Gastroesophageal sphincter (tissue), 4 donors: ENCODE data around the gene ZFYVE9. TPM values are rescaled to one million over a fixed set of nuclear protein-coding genes. Genes with fewer than 3 reads are reported as not detected.

ENCODE experiments used
- ATAC-seq: fragments of 150-250 bp; one replicate; pipeline ENCODE4 v1.9.1; 2016; ENCODE audit warnings: mild to moderate bottlenecking, moderate library complexity
- H3K27ac ChIP-seq, 4 donors: fragments of 200-600 bp; sonication (generic) in 3 of 4; 1 replicate in 3 of 4; 2 replicates in 1 of 4; pipeline ENCODE4 v1.5.1; 2016 to 2019
- H3K27me3 ChIP-seq: fragments of 200-600 bp; sonication (generic); one replicate; pipeline ENCODE4 v1.5.1; 2019
- H3K36me3 ChIP-seq, 2 donors: fragments of 200-600 bp; sonication (generic); one replicate each; pipeline ENCODE4 v1.5.1; 2019; ENCODE audit warnings: control low read depth in 1 of 2
- H3K4me1 ChIP-seq, 3 donors: fragments of 200-600 bp; sonication (generic); 1 replicate in 2 of 3; 2 replicates in 1 of 3; pipeline ENCODE4 v1.5.1; 2016 to 2019; ENCODE audit warnings: control low read depth in 2 of 3
- H3K4me3 ChIP-seq, 2 donors: fragments of 200-600 bp; sonication (generic); one replicate each; pipeline ENCODE4 v1.5.1; 2019; ENCODE audit warnings: mild to moderate bottlenecking in 1 of 2, moderate library complexity in 1 of 2
- H3K9me3 ChIP-seq, 3 donors: fragments of 200-600 bp; sonication (generic); one replicate each; pipeline ENCODE4 v1.5.1; 2017 to 2019; ENCODE audit warnings: control low read depth in 2 of 3
- EP300 ChIP-seq: sonication (generic); formaldehyde crosslinking; IDR thresholded peaks from one replicate; pipeline ENCODE4 v1.6.1; 2017; ENCODE audit warnings: antibody characterized with exemption, mild to moderate bottlenecking
- POLR2A ChIP-seq, 2 donors: fragments of 450-650 bp; IDR thresholded peaks; one replicate each; pipeline ENCODE4 v1.6.1; 2017; ENCODE audit warnings: antibody characterized with exemption in 2 of 2, mild to moderate bottlenecking in 2 of 2, moderate library complexity in 1 of 2
- POLR2AphosphoS5 ChIP-seq: sonication (generic); formaldehyde crosslinking; IDR thresholded peaks from one replicate; pipeline ENCODE4 v1.6.1; 2017; ENCODE audit warnings: antibody characterized with exemption
- WGBS, 2 donors: methylation state at CpG; one replicate each; pipeline ENCODE4 v1.1.5; 2018; ENCODE audit warnings: low coverage in 1 of 2; 5-methylcytosine and 5-hydroxymethylcytosine counted together
- total RNA-seq, 4 donors: library from RNA; depleted of rRNA; stranded (reverse); fragments of >200 nt; gene quantifications; one replicate each; pipeline ENCODE4 v1.1.0, GENCODE V29; 2016
- TF ChIP-seq, protein P1 (sequence below), 4 experiments: fragments of 200-600 bp in 2 of 4; fragments of 450-650 bp in 2 of 4; sonication (generic) in 1 of 4; IDR thresholded peaks; one replicate each; pipeline ENCODE4 v1.5.1; 2017 to 2019; ENCODE audit warnings: antibody characterized with exemption in 4 of 4, mild to moderate bottlenecking in 2 of 4, moderate library complexity in 2 of 4

ZFYVE9 gene
- total RNA-seq, 4 donors from 2014 or later, result 36.4 to 79.9 (median 40.4) TPM

DNA sequence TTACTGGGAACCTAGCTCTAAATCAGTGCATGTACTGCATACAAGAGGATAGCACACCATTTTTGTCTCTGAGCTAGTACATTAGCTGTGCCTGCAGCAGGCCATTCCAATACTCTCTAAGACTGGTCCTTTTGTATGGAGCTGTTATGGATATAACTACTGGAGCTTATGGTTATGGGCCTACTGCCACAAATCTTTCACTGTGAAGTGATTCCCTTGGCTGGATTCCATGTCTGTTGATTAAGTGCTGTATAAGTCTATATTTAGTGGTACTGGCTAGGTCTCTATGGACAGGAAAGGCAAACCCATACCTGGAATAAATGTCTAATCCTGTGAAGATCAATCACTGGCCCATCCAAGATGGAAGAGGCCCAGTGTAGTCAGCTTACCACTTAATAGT is 12.0 kb downstream of the ZFYVE9 start:
- TF ChIP-seq EP300, result no peak
- no peak for TF ChIP-seq POLR2AphosphoS5
- TF ChIP-seq, protein P1, sequence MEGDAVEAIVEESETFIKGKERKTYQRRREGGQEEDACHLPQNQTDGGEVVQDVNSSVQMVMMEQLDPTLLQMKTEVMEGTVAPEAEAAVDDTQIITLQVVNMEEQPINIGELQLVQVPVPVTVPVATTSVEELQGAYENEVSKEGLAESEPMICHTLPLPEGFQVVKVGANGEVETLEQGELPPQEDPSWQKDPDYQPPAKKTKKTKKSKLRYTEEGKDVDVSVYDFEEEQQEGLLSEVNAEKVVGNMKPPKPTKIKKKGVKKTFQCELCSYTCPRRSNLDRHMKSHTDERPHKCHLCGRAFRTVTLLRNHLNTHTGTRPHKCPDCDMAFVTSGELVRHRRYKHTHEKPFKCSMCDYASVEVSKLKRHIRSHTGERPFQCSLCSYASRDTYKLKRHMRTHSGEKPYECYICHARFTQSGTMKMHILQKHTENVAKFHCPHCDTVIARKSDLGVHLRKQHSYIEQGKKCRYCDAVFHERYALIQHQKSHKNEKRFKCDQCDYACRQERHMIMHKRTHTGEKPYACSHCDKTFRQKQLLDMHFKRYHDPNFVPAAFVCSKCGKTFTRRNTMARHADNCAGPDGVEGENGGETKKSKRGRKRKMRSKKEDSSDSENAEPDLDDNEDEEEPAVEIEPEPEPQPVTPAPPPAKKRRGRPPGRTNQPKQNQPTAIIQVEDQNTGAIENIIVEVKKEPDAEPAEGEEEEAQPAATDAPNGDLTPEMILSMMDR (IDR thresholded peaks at IDR 0.05), result no peak
- no peak for TF ChIP-seq POLR2A (IDR thresholded peaks at IDR 0.05)
- Histone ChIP-seq H3K4me1 (peaks cover 13 to 87% (median 28%) of the 10 kb centered on the region in 3 donors), H3K9me3 (no peaks in the 10 kb centered on the region), H3K4me3 (no peak overlapping the region), H3K36me3 (no peaks in the 10 kb centered on the region), H3K27ac (peak overlapping the region; percentile 9 to 76 (median 68)), H3K27me3 (no peaks in the 10 kb centered on the region)
- no peak for ATAC-seq

DNA sequence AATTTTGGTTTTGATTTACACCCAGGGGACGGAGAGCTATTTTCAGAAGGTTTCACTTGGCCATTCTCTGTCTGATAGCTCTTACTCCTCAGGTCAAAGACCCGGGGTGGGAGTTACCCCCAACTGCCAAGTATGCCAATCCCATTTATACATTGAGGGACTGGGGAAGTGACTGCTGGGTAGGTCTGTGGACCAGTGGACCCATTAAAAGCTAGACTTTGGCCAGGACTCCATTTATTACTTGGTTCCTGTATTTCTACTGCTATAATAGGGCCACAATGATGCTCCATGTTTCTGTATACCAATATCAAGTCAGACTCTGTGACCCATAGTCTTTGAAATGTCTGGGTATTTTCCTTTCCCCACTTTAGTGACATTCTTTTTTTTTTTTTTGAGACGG is 14.6 kb downstream of the ZFYVE9 start:
- no peaks in the 10 kb centered on the region for H3K9me3 ChIP-seq
- H3K27ac ChIP-seq, result no peak overlapping the region
- no peaks in the 10 kb centered on the region for H3K27me3 ChIP-seq
- no peak for ATAC-seq
- 42 to 67% methylated on average over 2 to 3 of the region's 3 CpGs for WGBS, 2 donors
- peaks cover 0 to 5% of the 10 kb centered on the region in 2 donors for H3K36me3 ChIP-seq
- TF ChIP-seq EP300 (no peak), POLR2A (IDR thresholded peaks at IDR 0.05) (no peak), POLR2AphosphoS5 (no peak)
- TF ChIP-seq, protein P1 (IDR thresholded peaks at IDR 0.05), result no peak
- no peak overlapping the region for H3K4me3 ChIP-seq
- H3K4me1 ChIP-seq, result peaks cover 3 to 68% (median 20%) of the 10 kb centered on the region in 3 donors

DNA sequence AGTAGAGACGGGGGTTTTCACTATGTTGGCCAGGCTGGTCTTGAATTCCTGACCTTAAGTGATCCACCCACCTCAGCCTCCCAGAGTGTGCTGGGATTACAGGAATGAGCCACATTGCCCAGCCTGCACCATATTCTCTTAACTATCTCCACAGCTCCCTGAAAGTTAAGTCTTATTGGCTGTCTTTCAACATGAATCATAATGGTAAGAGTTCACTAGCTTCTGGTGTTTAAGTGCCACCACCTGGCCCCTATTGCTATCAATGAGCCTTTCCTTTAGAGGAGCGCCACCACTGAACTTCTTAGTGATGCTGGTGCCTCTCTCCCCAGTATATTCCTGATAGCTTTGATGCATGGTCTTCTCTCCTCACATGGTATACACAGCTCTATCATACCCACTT is 15.7 kb downstream of the ZFYVE9 start:
- TF ChIP-seq EP300 (no peak), POLR2A (IDR thresholded peaks at IDR 0.05) (no peak), POLR2AphosphoS5 (no peak)
- TF ChIP-seq, protein P1 (IDR thresholded peaks at IDR 0.05), result no peak
- peak overlapping the region in 2 of 4 donors; percentile 11 to 31 for H3K27ac ChIP-seq
- WGBS, 2 donors, result 100% methylated on average over 1 of the region's 2 CpGs; no CpG with 5 or more reads in 1 of the 2 donors
- H3K4me3 ChIP-seq, result no peak overlapping the region
- no peak for ATAC-seq
- H3K27me3 ChIP-seq, result no peaks in the 10 kb centered on the region
- peaks cover 0 to 5% of the 10 kb centered on the region in 2 donors for H3K36me3 ChIP-seq
- H3K9me3 ChIP-seq, result no peaks in the 10 kb centered on the region
- H3K4me1 ChIP-seq, result peaks cover 3 to 58% (median 19%) of the 10 kb centered on the region in 3 donors

DNA sequence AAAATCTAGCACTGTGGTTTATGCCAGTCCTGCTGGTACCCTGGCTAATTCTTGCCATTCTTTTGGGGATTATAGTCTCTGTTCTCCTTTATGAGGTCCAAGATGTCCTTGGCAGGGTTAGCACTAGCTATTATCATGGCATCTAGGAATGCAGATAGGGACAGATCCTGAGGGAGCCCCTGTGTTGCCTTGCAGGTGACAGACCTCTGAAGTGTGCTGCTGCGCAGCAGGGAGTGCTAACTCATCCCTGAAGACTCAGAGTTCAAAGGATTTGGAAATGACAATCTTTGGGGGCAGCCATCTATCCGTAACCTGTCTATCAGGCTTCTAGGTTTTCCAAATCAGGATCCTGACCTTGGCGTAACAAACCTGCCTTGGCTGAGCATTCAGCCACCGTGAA is 16.3 kb downstream of the ZFYVE9 start:
- TF ChIP-seq POLR2AphosphoS5, result no peak
- no peak for TF ChIP-seq POLR2A (IDR thresholded peaks at IDR 0.05)
- TF ChIP-seq, protein P1 (IDR thresholded peaks at IDR 0.05), result no peak
- TF ChIP-seq EP300, result no peak
- ATAC-seq, result no peak
- H3K36me3 ChIP-seq, result peaks cover 0 to 5% of the 10 kb centered on the region in 2 donors
- H3K4me1 ChIP-seq, result peaks cover 0 to 51% (median 15%) of the 10 kb centered on the region in 3 donors
- H3K4me3 ChIP-seq, result no peak overlapping the region
- 97 to 100% methylated on average over 2 to 3 of the region's 4 CpGs for WGBS, 2 donors
- H3K27ac ChIP-seq, result peak overlapping the region in 2 of 4 donors; percentile 11 to 31
- no peaks in the 10 kb centered on the region for H3K27me3 ChIP-seq
- H3K9me3 ChIP-seq, result no peaks in the 10 kb centered on the region

DNA sequence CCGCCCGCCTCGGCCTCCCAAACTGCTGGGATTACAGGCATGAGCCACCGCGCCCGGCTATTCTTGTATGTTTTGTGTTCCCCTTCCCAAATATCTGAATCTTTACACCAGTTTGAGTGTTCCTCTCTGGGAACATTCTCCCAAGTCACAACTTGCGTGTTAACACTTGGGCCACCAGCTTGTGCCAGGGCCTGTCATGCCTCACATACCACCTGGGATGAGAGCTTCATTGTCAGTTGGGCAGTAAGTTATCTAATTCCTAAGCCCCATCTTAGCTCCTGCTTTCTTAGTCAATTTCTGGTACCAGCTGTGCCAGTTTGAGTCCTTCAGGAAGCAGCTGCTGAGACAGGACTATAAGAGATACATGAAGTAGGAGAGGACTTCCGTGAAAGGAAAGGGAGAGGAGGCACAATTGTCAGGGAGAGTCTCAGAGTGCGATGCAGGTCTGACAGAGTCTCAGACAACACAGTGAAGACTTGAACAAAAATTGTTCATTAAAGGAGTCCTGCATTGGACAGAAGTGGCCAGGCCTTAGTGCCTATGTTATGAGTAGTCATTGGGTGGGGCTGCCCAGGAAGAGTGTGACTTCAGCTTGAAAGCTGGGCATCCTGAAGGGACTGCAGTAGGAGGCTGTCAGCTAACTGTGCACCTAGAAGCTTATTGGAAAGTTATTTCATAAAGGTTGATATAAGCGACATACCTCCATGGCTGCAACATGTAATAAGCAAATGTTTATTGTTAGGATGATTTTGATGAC is 17.3 kb downstream of the ZFYVE9 start:
- 91 to 100% methylated on average over 2 to 7 of the region's 10 CpGs for WGBS, 2 donors
- Histone ChIP-seq H3K27me3 (no peaks in the 10 kb centered on the region), H3K9me3 (no peaks in the 10 kb centered on the region), H3K36me3 (peaks cover 0 to 5% of the 10 kb centered on the region in 2 donors), H3K27ac (no peak overlapping the region), H3K4me1 (peaks cover 0 to 42% (median 9%) of the 10 kb centered on the region in 3 donors), H3K4me3 (no peak overlapping the region)
- TF ChIP-seq POLR2AphosphoS5 (no peak), EP300 (no peak), POLR2A (IDR thresholded peaks at IDR 0.05) (no peak)
- TF ChIP-seq, protein P1 (IDR thresholded peaks at IDR 0.05), result no peak
- ATAC-seq, result no peak
